Progenitor cell of endocrine pancreas (in vitro differentiated cells): ENCODE data around the gene IVD. TPM values are rescaled to one million over a fixed set of nuclear protein-coding genes. Genes with fewer than 3 reads are reported as not detected.

Experiments
- DNase-seq: peaks from one replicate; pipeline ENCODE4 v3.0.0; 2021; ENCODE audit warnings: low spot score; ENCODE audit not compliant: unreplicated experiment
- H3K27ac Mint-ChIP-seq: 2 replicates; pipeline ENCODE4 v1.8.0; 2021; ENCODE audit warnings: mild to moderate bottlenecking, moderate library complexity, mixed read lengths
- H3K27me3 Mint-ChIP-seq: 2 replicates; pipeline ENCODE4 v1.8.0; 2021; ENCODE audit warnings: mixed read lengths
- H3K36me3 Mint-ChIP-seq: 2 replicates; pipeline ENCODE4 v1.8.0; 2022; ENCODE audit warnings: mixed read lengths; ENCODE audit not compliant: insufficient read depth
- H3K4me1 Mint-ChIP-seq: 2 replicates; pipeline ENCODE4 v1.8.0; 2021; ENCODE audit warnings: low read depth, mixed read lengths
- H3K4me3 Mint-ChIP-seq: 2 replicates; pipeline ENCODE4 v1.8.0; 2021; ENCODE audit warnings: low read depth, mild to moderate bottlenecking, moderate library complexity, mixed read lengths
- H3K9me3 Mint-ChIP-seq: 2 replicates; pipeline ENCODE4 v1.8.0; 2021; ENCODE audit warnings: low read depth, mixed read lengths
- CTCF ChIP-seq: fragments of 200-600 bp; sonication (generic); IDR thresholded peaks from one replicate; pipeline ENCODE4 v1.5.0; 2021; ENCODE audit warnings: antibody characterized with exemption, mild to moderate bottlenecking; ENCODE audit not compliant: unreplicated experiment
- total RNA-seq: library from RNA; stranded (reverse); gene quantifications from 2 replicates; pipeline ENCODE4 v1.2.1, GENCODE V29; 2021

The IVD gene
- total RNA-seq, 1 donor from 2014 or later: 82.0 TPM

GRCh38 chr15:40470423-40471104 lies 65.0 kb downstream of the IVD start, which contains the start of gene CHST14:
TSS of gene CHST14 (plus strand) at chr15:40470984. CDS start at chr15:40471214, 230 bp downstream.
- Mint-ChIP-seq H3K27me3 (no peaks in the 10 kb centered on the region), H3K27ac (peak within 1 kb of the TSS; percentile 92), H3K4me3 (peak within 1 kb of the TSS; percentile 83), H3K9me3 (no peaks in the 10 kb centered on the region), H3K36me3 (no peaks in the 10 kb centered on the region), H3K4me1 (peaks cover 8% of the 10 kb centered on the region)
- peak; percentile 17 for TF ChIP-seq CTCF
- DNase-seq: peak; percentile 62

Other genes starting within 250 kb of the IVD start
- 40.1 and 42.6 TPM in 2 replicates for gene BUB1B, start 244.7 kb upstream of the IVD start, total RNA-seq
- gene PAK6, start 166.7 kb upstream of the IVD start, total RNA-seq: 13.2 and 13.8 TPM in 2 replicates
- not detected in 2 replicates for gene ANKRD63, start 122.7 kb upstream of the IVD start, total RNA-seq
- 2.5 and 2.8 TPM in 2 replicates for gene PLCB2, start 97.9 kb upstream of the IVD start, total RNA-seq
- gene INAFM2, start 82.1 kb upstream of the IVD start, total RNA-seq: 12.9 and 14.9 TPM in 2 replicates
- gene CCDC9B, start 64.9 kb upstream of the IVD start, total RNA-seq: 0.07 and 0.11 TPM in 2 replicates
- gene PHGR1, start 54.8 kb upstream of the IVD start, total RNA-seq: 0.79 TPM in 1 of 2 replicates, not detected in the other
- gene DISP2, start 47.6 kb upstream of the IVD start, total RNA-seq: 1.0 and 3.2 TPM in 2 replicates
- gene KNSTRN, start 23.1 kb upstream of the IVD start, total RNA-seq: 44.8 and 46.2 TPM in 2 replicates
- gene BAHD1, start 35.2 kb downstream of the IVD start, total RNA-seq: 24.1 and 24.3 TPM in 2 replicates
- 29.1 and 29.3 TPM in 2 replicates for gene CHST14, start 65.2 kb downstream of the IVD start, total RNA-seq
- 21.7 and 22.2 TPM in 2 replicates for gene CCDC32, start 159.2 kb downstream of the IVD start, total RNA-seq
- gene RPUSD2, start 163.5 kb downstream of the IVD start, total RNA-seq: 11.5 and 13.2 TPM in 2 replicates
- gene KNL1, start 188.5 kb downstream of the IVD start, total RNA-seq: 11.7 and 12.1 TPM in 2 replicates